Upper lobe of right lung (tissue), 1 donor: ENCODE measurements around the gene ZKSCAN3. TPM values are rescaled to one million over a fixed set of nuclear protein-coding genes. Genes with fewer than 3 reads are reported as not detected.

ENCODE experiments used
- ATAC-seq: fragments of 200-7000 bp; cut with Tn5 transposase; one replicate; pipeline ENCODE4 v1.9.1; 2020; ENCODE audit warnings: mild to moderate bottlenecking, moderate library complexity
- DNase-seq: peaks from one replicate; pipeline ENCODE4 v3.0.0-alpha.2; 2020
- H3K27ac ChIP-seq: fragments of 200-600 bp; one replicate; pipeline ENCODE4 v1.8.0; 2022
- H3K27me3 ChIP-seq: fragments of 200-600 bp; one replicate; pipeline ENCODE4 v1.8.0; 2022; ENCODE audit warnings: mild to moderate bottlenecking
- H3K36me3 ChIP-seq: fragments of 200-600 bp; one replicate; pipeline ENCODE4 v1.8.0; 2022
- H3K4me1 ChIP-seq: fragments of 200-600 bp; one replicate; pipeline ENCODE4 v1.8.0; 2022
- H3K4me3 ChIP-seq: fragments of 200-600 bp; one replicate; pipeline ENCODE4 v1.8.0; 2022; ENCODE audit warnings: mild to moderate bottlenecking
- H3K9me3 ChIP-seq: fragments of 200-600 bp; one replicate; pipeline ENCODE4 v1.8.0; 2022
- intact Hi-C: fragments of 100-400 bp; cut with DNase I; formaldehyde crosslinking; loops from one replicate; pipeline ENCODE4 v1.11.0; 2022
- total RNA-seq: library from RNA; stranded (reverse); fragmentation: NEBNext Ultra II Directional; extraction: Animal tissue kit (Norgen Biotek cat#: 25700); gene quantifications from one replicate; pipeline ENCODE4 v1.2.1, GENCODE V29; 2021
- TF ChIP-seq, protein P1 (sequence below): fragments of 200-600 bp; IDR thresholded peaks from one replicate; pipeline ENCODE4 v1.8.0; 2022; ENCODE audit warnings: antibody characterized with exemption
- donor health status: DM: no; HTN: yes; CAD: no; lungs with severe emphysema.

ZKSCAN3 gene
- total RNA-seq, 1 donor from 2014 or later = 7.3 TPM

DNA sequence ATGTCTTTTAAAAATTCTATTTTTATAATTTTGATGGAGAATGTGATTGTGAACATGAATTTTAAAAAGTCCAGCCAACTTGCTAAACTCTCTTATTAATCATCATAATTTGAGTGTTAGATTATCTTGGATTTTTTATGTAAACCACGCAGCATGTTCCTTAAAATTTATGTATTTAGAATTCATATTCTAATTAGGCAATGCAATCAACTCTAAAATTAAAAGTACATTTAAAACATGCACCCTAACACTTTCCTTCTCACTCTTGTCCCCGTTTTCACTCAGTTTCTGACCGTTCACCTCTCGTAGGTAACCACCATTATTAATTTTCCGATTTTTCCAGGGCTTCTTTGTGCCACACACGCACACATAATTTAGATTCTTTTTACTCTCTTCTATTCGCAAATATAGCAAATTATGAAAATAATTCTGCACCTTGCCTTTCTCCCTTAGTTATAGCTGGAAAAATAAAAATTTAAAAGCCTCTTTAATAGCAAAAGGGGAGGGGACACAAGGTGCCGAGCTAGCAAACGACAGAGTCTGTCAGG lies 329 bp upstream of the ZKSCAN3 start:
- TF ChIP-seq, protein P1, sequence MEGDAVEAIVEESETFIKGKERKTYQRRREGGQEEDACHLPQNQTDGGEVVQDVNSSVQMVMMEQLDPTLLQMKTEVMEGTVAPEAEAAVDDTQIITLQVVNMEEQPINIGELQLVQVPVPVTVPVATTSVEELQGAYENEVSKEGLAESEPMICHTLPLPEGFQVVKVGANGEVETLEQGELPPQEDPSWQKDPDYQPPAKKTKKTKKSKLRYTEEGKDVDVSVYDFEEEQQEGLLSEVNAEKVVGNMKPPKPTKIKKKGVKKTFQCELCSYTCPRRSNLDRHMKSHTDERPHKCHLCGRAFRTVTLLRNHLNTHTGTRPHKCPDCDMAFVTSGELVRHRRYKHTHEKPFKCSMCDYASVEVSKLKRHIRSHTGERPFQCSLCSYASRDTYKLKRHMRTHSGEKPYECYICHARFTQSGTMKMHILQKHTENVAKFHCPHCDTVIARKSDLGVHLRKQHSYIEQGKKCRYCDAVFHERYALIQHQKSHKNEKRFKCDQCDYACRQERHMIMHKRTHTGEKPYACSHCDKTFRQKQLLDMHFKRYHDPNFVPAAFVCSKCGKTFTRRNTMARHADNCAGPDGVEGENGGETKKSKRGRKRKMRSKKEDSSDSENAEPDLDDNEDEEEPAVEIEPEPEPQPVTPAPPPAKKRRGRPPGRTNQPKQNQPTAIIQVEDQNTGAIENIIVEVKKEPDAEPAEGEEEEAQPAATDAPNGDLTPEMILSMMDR = no peak
- Histone ChIP-seq H3K4me1 (peaks cover 10% of the 10 kb centered on the region), H3K4me3 (peak overlapping the region; percentile 77), H3K9me3 (no peaks in the 10 kb centered on the region), H3K27ac (peak overlapping the region; percentile 84), H3K36me3 (no peaks in the 10 kb centered on the region), H3K27me3 (no peaks in the 10 kb centered on the region)
- intact Hi-C loops = no loop called here
- DNase-seq = no peak
- no peak for ATAC-seq

DNA sequence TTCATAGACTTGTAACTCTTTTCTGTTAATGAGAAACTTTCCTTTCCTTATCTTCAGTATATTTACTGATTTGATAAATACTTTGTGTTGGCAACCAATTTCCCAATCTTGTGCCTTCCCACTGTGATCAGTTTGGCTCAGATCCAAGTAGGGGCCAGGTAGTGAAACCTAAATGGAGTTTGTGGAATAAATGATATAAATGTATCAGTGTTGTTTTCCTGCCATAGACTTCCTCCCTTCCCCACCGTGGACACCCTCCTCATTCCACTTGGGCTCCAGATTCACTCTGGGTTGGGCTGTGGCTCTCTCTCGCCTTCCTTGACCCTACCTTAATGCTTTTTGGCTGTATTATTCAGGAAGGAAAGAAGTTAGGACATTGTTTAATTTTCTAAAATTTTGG lies 1.3 kb downstream of the ZKSCAN3 start:
- H3K36me3 ChIP-seq = no peaks in the 10 kb centered on the region
- TF ChIP-seq, protein P1 = no peak
- H3K4me1 ChIP-seq = peaks cover 24% of the 10 kb centered on the region
- no peaks in the 10 kb centered on the region for H3K27me3 ChIP-seq
- ATAC-seq (no peak), DNase-seq (no peak)
- intact Hi-C loops = loop anchor here (10.0 kb wide), 2 partner anchors 96 to 216 kb away; partner anchors contain the start of genes NKAPL and ZKSCAN4
- H3K4me3 ChIP-seq = peak overlapping the region; percentile 77
- no peaks in the 10 kb centered on the region for H3K9me3 ChIP-seq
- H3K27ac ChIP-seq = no peak overlapping the region

DNA sequence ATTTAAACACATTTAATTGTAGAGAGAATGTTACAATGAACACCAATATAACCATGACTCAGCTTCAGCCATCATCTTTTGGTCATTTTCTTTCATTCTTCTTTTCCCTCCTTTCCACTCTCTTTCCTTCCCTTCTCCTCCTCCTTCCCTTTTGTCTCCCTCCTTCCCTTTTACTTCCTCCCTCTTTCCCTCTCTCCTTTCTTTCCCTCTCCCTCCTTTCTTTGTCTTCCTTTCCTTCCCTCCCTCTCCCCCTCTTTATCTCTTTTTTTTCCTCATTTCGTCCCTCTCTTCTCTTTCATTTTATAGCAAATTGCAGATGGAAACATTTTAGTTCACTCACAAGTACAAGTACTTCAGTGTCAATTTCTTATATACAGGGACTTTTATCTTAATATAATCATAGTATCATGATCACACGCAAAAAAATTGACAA lies 1.8 kb downstream of the ZKSCAN3 start:
- no peaks in the 10 kb centered on the region for H3K9me3 ChIP-seq
- TF ChIP-seq, protein P1 = no peak
- H3K27ac ChIP-seq = no peak overlapping the region
- DNase-seq (no peak), ATAC-seq (no peak)
- H3K36me3 ChIP-seq = no peaks in the 10 kb centered on the region
- no peaks in the 10 kb centered on the region for H3K27me3 ChIP-seq
- intact Hi-C loops = loop anchor here (10.0 kb wide), 2 partner anchors 97 to 217 kb away; partner anchors contain the start of genes NKAPL and ZKSCAN4
- peaks cover 27% of the 10 kb centered on the region for H3K4me1 ChIP-seq
- peak overlapping the region; percentile 77 for H3K4me3 ChIP-seq

DNA sequence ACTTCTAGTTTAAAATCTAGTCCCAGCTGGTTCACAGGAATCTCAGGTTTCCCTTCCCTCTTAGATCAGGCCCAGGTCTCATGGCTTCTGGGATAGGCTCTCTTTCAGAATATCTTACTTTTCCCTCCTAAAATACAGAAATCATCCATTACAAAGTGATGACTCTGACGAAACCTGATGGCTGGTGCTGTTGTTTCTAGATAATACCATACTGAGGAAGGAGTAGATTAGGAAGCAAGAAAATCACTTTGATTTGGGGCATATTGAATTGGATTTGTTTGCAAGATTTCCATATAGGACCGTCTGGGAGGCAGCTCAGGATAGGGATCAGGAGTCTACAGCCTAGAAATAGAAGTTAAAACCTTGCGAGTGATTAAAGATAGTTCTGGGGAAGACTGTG lies 3.6 kb downstream of the ZKSCAN3 start:
- ATAC-seq (no peak), DNase-seq (no peak)
- TF ChIP-seq, protein P1 = no peak
- H3K27ac ChIP-seq = peak overlapping the region; percentile 88
- intact Hi-C loops = loop anchor here (10.0 kb wide), 2 partner anchors 99 to 219 kb away; partner anchors contain the start of genes NKAPL and ZKSCAN4
- peaks cover 28% of the 10 kb centered on the region for H3K4me1 ChIP-seq
- H3K9me3 ChIP-seq = no peaks in the 10 kb centered on the region
- peak overlapping the region; percentile 23 for H3K4me3 ChIP-seq
- H3K36me3 ChIP-seq = no peaks in the 10 kb centered on the region
- no peaks in the 10 kb centered on the region for H3K27me3 ChIP-seq

DNA sequence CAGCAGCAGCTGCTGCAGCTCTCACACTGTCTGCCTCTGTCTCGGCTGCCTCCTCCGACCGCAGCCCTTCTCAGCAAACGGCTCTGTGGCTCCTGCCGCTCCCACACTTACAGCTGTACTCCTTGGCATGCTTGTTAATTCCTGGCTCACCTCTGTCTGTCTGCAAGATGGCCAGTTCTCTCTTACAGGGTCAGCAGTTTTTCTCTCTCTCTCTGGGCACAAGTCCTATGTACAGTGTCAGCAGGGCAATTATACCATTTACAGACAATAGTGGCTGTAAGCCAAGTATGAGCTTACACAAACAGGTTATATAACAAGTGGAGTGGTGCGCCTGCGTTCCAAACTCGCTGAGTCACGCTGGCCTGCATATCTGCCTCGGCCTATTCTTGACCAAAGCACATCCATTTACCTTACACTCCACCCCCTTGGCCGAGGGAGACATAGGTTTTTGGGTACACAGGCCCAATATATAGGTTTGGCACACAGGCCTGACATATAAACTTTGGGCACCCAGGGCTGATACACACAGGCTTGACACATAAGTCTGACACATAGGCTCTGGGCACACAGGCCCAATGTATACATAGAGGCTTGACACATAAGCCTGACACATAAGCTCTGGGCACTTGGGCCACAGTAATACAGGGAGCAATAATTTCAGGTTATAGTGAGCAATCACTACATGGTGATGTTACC lies 4.4 kb downstream of the ZKSCAN3 start:
- intact Hi-C loops = loop anchor here (10.0 kb wide), 2 partner anchors 99 to 219 kb away; partner anchors contain the start of genes NKAPL and ZKSCAN4
- Histone ChIP-seq H3K27ac (peak overlapping the region; percentile 88), H3K4me1 (peaks cover 28% of the 10 kb centered on the region), H3K9me3 (no peaks in the 10 kb centered on the region), H3K4me3 (peak overlapping the region; percentile 23), H3K27me3 (no peaks in the 10 kb centered on the region), H3K36me3 (no peaks in the 10 kb centered on the region)
- DNase-seq = peak; percentile 78
- TF ChIP-seq, protein P1 = no peak
- peak; percentile 33 for ATAC-seq
